Measurements from ENCODE around the gene USP17L24.
"Not testable (repeated sequence)": the region's sequence is repeated elsewhere in the genome, so short reads cannot be mapped to it uniquely, and the experiment has no call there.

Gene USP17L24

GRCh38 chr4:9324865-9325264 is at the start of gene USP17L24:
TSS of gene USP17L24 (plus strand) at chr4:9325165. CDS start at chr4:9325165, 0 bp downstream.
- DNase-seq: not testable (repeated sequence)

- not testable (repeated sequence) for DNase-seq
Measured at GRCh38 chr4:9324191-9324590, 774 bp upstream of the USP17L24 start.

- DNase-seq: not testable (repeated sequence)
Measured at GRCh38 chr4:9329611-9330010, 4.6 kb downstream of the USP17L24 start, which contains the start of gene USP17L25. TSS of gene USP17L25 (plus strand) at chr4:9329911. CDS start at chr4:9329911, 0 bp downstream.

- not testable (repeated sequence) for DNase-seq
Measured at GRCh38 chr4:9334358-9334757, 9.4 kb downstream of the USP17L24 start, which contains the start of gene USP17L26. TSS of gene USP17L26 (plus strand) at chr4:9334658. CDS start at chr4:9334658, 0 bp downstream.

- not testable (repeated sequence) for DNase-seq
Measured at GRCh38 chr4:9339103-9339502, 14.1 kb downstream of the USP17L24 start, which contains the start of gene USP17L5. TSS of gene USP17L5 (plus strand) at chr4:9339403. CDS start at chr4:9339403, 0 bp downstream.

GRCh38 chr4:9343848-9344247 is 18.9 kb downstream of the USP17L24 start, which contains the start of gene USP17L27:
TSS of gene USP17L27 (plus strand) at chr4:9344148. CDS start at chr4:9344148, 0 bp downstream.
- not testable (repeated sequence) for DNase-seq

GRCh38 chr4:9348593-9348992 is 23.6 kb downstream of the USP17L24 start, which contains the start of gene USP17L28:
TSS of gene USP17L28 (plus strand) at chr4:9348893. CDS start at chr4:9348893, 0 bp downstream.
- not testable (repeated sequence) for DNase-seq

GRCh38 chr4:9350866-9351265 is 25.9 kb downstream of the USP17L24 start:
- not testable (repeated sequence) for DNase-seq

- not testable (repeated sequence) for DNase-seq
Measured at GRCh38 chr4:9353338-9353737, 28.4 kb downstream of the USP17L24 start, which contains the start of gene USP17L29. TSS of gene USP17L29 (plus strand) at chr4:9353638. CDS start at chr4:9353638, 0 bp downstream.

- DNase-seq: not testable (repeated sequence)
Measured at GRCh38 chr4:9362829-9363228, 37.9 kb downstream of the USP17L24 start, which contains the start of gene USP17L30. TSS of gene USP17L30 (plus strand) at chr4:9363129. CDS start at chr4:9363129, 0 bp downstream.
